HG02759 (cell line): ENCODE measurements around the gene MPRIP.

Experiments used
- ATAC-seq: cut with Tn5 transposase; IDR thresholded peaks from one replicate; pipeline ENCODE4 v1.9.1; 2021; ENCODE audit warnings: mild to moderate bottlenecking, moderate library complexity; ENCODE audit not compliant: unreplicated experiment

MPRIP gene

GRCh38 chr17:17084317-17084835 lies 42.1 kb downstream of the MPRIP start:
- no peak for ATAC-seq

- no peak for ATAC-seq
Observed at GRCh38 chr17:17084941-17085340, 42.7 kb downstream of the MPRIP start.

GRCh38 chr17:17086585-17086984 lies 44.3 kb downstream of the MPRIP start:
- ATAC-seq = no peak

GRCh38 chr17:17087424-17088015 lies 45.3 kb downstream of the MPRIP start:
- no peak for ATAC-seq

GRCh38 chr17:17088086-17088485 lies 45.8 kb downstream of the MPRIP start:
- no peak for ATAC-seq

GRCh38 chr17:17088541-17089525 lies 46.6 kb downstream of the MPRIP start:
- no peak for ATAC-seq

GRCh38 chr17:17089796-17090641 lies 47.8 kb downstream of the MPRIP start:
- ATAC-seq = no peak

- no peak for ATAC-seq
Observed at GRCh38 chr17:17090642-17091103, 48.4 kb downstream of the MPRIP start.

- ATAC-seq = no peak
Observed at GRCh38 chr17:17091276-17091675, 49.0 kb downstream of the MPRIP start.

GRCh38 chr17:17091856-17092756 lies 49.8 kb downstream of the MPRIP start:
- ATAC-seq = no peak

GRCh38 chr17:17093764-17094163 lies 51.5 kb downstream of the MPRIP start:
- no peak for ATAC-seq

GRCh38 chr17:17096438-17097178 lies 54.4 kb downstream of the MPRIP start:
- no peak for ATAC-seq

GRCh38 chr17:17097763-17098345 lies 55.6 kb downstream of the MPRIP start:
- ATAC-seq = no peak

- no peak for ATAC-seq
Observed at GRCh38 chr17:17098551-17099179, 56.4 kb downstream of the MPRIP start.

- no peak for ATAC-seq
Observed at GRCh38 chr17:17102176-17102575, 59.9 kb downstream of the MPRIP start.

GRCh38 chr17:17103160-17103559 lies 60.9 kb downstream of the MPRIP start:
- no peak for ATAC-seq

GRCh38 chr17:17104036-17104435 lies 61.8 kb downstream of the MPRIP start:
- ATAC-seq = no peak

GRCh38 chr17:17104494-17104893 lies 62.2 kb downstream of the MPRIP start:
- ATAC-seq = no peak
